ENCODE measurements around the gene ATP6V1G2. TPM values are rescaled to one million over a fixed set of nuclear protein-coding genes. Genes with fewer than 3 reads are reported as not detected.
A peak's percentile ranks its signal among the peaks of the same experiment; 100 is the strongest.

ATP6V1G2 gene
- total RNA-seq, 4 donors from 2014 or later: 0.60 to 3.8 (median 2.2) TPM

Small RNAs within 50 kb of the gene (small RNA-seq; reads per million reads assigned to genes)
- gene AL663061.1 (not detected), gene RF00019 (not detected), gene SNORD117 (426 reads per million, percentile 97 among the genes with 10 or more reads in this experiment), gene SNORD84 (not detected)

Other genes with a start within 250 kb of the ATP6V1G2 start
- gene HLA-B, start 189.4 kb downstream of the ATP6V1G2 start, total RNA-seq: 100 to 1,000 TPM; 570 to 933 (median 787) TPM
- gene MICA, start 143.0 kb downstream of the ATP6V1G2 start, total RNA-seq: 10 to 100 TPM; 15.9 to 28.3 (median 23.7) TPM
- gene MICB, start 48.5 kb downstream of the ATP6V1G2 start, total RNA-seq: 1 to 10 TPM; 1.0 to 8.0 (median 4.1) TPM
- not detected for gene MCCD1, start 17.6 kb downstream of the ATP6V1G2 start, total RNA-seq
- 100 to 1,000 TPM; 306 to 436 (median 358) TPM for gene DDX39B, start 4.6 kb downstream of the ATP6V1G2 start, total RNA-seq
- 10 to 100 TPM; 26.2 to 30.2 (median 27.7) TPM for gene NFKBIL1, start 1.0 kb upstream of the ATP6V1G2 start, total RNA-seq
- not detected for gene LTA, start 25.7 kb upstream of the ATP6V1G2 start, total RNA-seq
- gene TNF, start 29.0 kb upstream of the ATP6V1G2 start, total RNA-seq: not detected
- gene LTB, start 35.8 kb upstream of the ATP6V1G2 start, total RNA-seq: not detected
- gene LST1, start 39.7 kb upstream of the ATP6V1G2 start, total RNA-seq: 10 to 100 TPM; 15.7 to 86.5 (median 20.8) TPM
- gene NCR3, start 46.4 kb upstream of the ATP6V1G2 start, total RNA-seq: not detected
- 10 to 100 TPM; 27.1 to 66.3 (median 50.4) TPM for gene AIF1, start 68.6 kb upstream of the ATP6V1G2 start, total RNA-seq
- gene PRRC2A, start 74.1 kb upstream of the ATP6V1G2 start, total RNA-seq: 100 to 1,000 TPM in 2 of 4 donors, 10 to 100 TPM in 2; 71.4 to 113 (median 88.0) TPM
- 100 to 1,000 TPM; 189 to 228 (median 210) TPM for gene BAG6, start 106.1 kb upstream of the ATP6V1G2 start, total RNA-seq
- 1 to 10 TPM in 1 of 4 donors, under 1 TPM in 2, not detected in 1; 0.63 to 2.0 (median 0.90) TPM for gene APOM, start 109.3 kb upstream of the ATP6V1G2 start, total RNA-seq
- 10 to 100 TPM; 13.8 to 23.3 (median 20.5) TPM for gene C6orf47, start 114.2 kb upstream of the ATP6V1G2 start, total RNA-seq
- gene GPANK1, start 118.4 kb upstream of the ATP6V1G2 start, total RNA-seq: 10 to 100 TPM; 18.8 to 30.0 (median 26.5) TPM
- gene CSNK2B, start 119.5 kb upstream of the ATP6V1G2 start, total RNA-seq: 100 to 1,000 TPM; 183 to 207 (median 188) TPM
- 10 to 100 TPM in 2 of 4 donors, 1 to 10 TPM in 2; 7.6 to 13.0 (median 9.8) TPM for gene LY6G5B, start 123.4 kb upstream of the ATP6V1G2 start, total RNA-seq
- under 1 TPM in 1 of 4 donors, not detected in 3; 0.84 TPM for gene LY6G5C, start 134.5 kb upstream of the ATP6V1G2 start, total RNA-seq
- 10 to 100 TPM; 37.1 to 62.1 (median 49.9) TPM for gene ABHD16A, start 156.7 kb upstream of the ATP6V1G2 start, total RNA-seq
- not detected for gene LY6G6F, start 160.3 kb upstream of the ATP6V1G2 start, total RNA-seq
- gene LY6G6D, start 168.7 kb upstream of the ATP6V1G2 start, total RNA-seq: not detected
- not detected for gene LY6G6C, start 175.1 kb upstream of the ATP6V1G2 start, total RNA-seq
- not detected for gene MPIG6B, start 176.8 kb upstream of the ATP6V1G2 start, total RNA-seq
- 100 to 1,000 TPM; 134 to 193 (median 166) TPM for gene DDAH2, start 182.7 kb upstream of the ATP6V1G2 start, total RNA-seq
- 100 to 1,000 TPM; 216 to 341 (median 246) TPM for gene CLIC1, start 189.9 kb upstream of the ATP6V1G2 start, total RNA-seq
- 10 to 100 TPM; 12.2 to 25.5 (median 18.4) TPM for gene MSH5, start 193.4 kb upstream of the ATP6V1G2 start, total RNA-seq
- 1 to 10 TPM in 3 of 4 donors, not detected in 1; 1.5 to 5.5 (median 4.8) TPM for gene SAPCD1, start 216.0 kb upstream of the ATP6V1G2 start, total RNA-seq
- under 1 TPM; 0.21 to 0.66 (median 0.35) TPM for gene VWA7, start 230.7 kb upstream of the ATP6V1G2 start, total RNA-seq
- 10 to 100 TPM; 40.8 to 58.6 (median 50.1) TPM for gene VARS1, start 249.1 kb upstream of the ATP6V1G2 start, total RNA-seq

All from tibial nerve (tissue), 4 donors.